ENCODE results near the gene IGF2BP3.
"Not testable (repeated sequence)": the region's sequence is repeated elsewhere in the genome, so short reads cannot be mapped to it uniquely, and the experiment has no call there.

Gene IGF2BP3

GRCh38 chr7:23338439-23338838 lies 131.9 kb downstream of the IGF2BP3 start:
- no peak for DNase-seq

- DNase-seq, result no peak
These were observed 132.9 kb downstream of the IGF2BP3 start for GRCh38 chr7:23337374-23337773.

- DNase-seq, result no peak
These were observed 133.4 kb downstream of the IGF2BP3 start for GRCh38 chr7:23336799-23337283.

- DNase-seq, result no peak
These were observed 134.2 kb downstream of the IGF2BP3 start for GRCh38 chr7:23336086-23336485.

- DNase-seq, result no peak
These were observed 134.7 kb downstream of the IGF2BP3 start for GRCh38 chr7:23335621-23336020.

GRCh38 chr7:23335136-23335535 lies 135.2 kb downstream of the IGF2BP3 start:
- DNase-seq, result no peak

- no peak for DNase-seq
These were observed 135.7 kb downstream of the IGF2BP3 start for GRCh38 chr7:23334482-23335056.

- DNase-seq, result no peak
These were observed 136.5 kb downstream of the IGF2BP3 start for GRCh38 chr7:23333671-23334246.

- DNase-seq, result no peak
These were observed 137.2 kb downstream of the IGF2BP3 start for GRCh38 chr7:23332910-23333612.

- DNase-seq, result no peak
These were observed 138.1 kb downstream of the IGF2BP3 start for GRCh38 chr7:23332193-23332592.

- no peak for DNase-seq
These were observed 139.2 kb downstream of the IGF2BP3 start for GRCh38 chr7:23331132-23331531.

- no peak for DNase-seq
These were observed 154.9 kb downstream of the IGF2BP3 start for GRCh38 chr7:23315366-23315765.

GRCh38 chr7:23312141-23312540 lies 158.2 kb downstream of the IGF2BP3 start:
- not testable (repeated sequence) for DNase-seq

GRCh38 chr7:23308754-23309153 lies 161.5 kb downstream of the IGF2BP3 start:
- DNase-seq, result no peak

GRCh38 chr7:23306936-23307521 lies 163.3 kb downstream of the IGF2BP3 start:
- DNase-seq, result no peak

- DNase-seq, result no peak
These were observed 170.5 kb downstream of the IGF2BP3 start for GRCh38 chr7:23299770-23300300.

- DNase-seq, result peak; percentile 98
These were observed 171.2 kb downstream of the IGF2BP3 start, which contains the start of gene MALSU1 for GRCh38 chr7:23298885-23299769. TSS of gene MALSU1 (plus strand) at chr7:23299339. CDS start at chr7:23299353, 14 bp downstream.

- no peak for DNase-seq
These were observed 172.0 kb downstream of the IGF2BP3 start for GRCh38 chr7:23298141-23298881.

- no peak for DNase-seq
These were observed 174.9 kb downstream of the IGF2BP3 start for GRCh38 chr7:23295401-23295697.

- no peak for DNase-seq
These were observed 175.5 kb downstream of the IGF2BP3 start for GRCh38 chr7:23294549-23295400.

All from stimulated activated CD4-positive, alpha-beta T cell treated with anti-CD3 and anti-CD28 coated beads, Interleukin-4, amount 100 ng/mL, for 24 hours (primary cell).